ENCODE data around the gene HDAC4. TPM values are rescaled to one million over a fixed set of nuclear protein-coding genes. Genes with fewer than 3 reads are reported as not detected.

Gene HDAC4
- total and polyA plus RNA-seq, 9 donors = 7.0 to 74.0 (median 46.3) TPM

- Histone ChIP-seq H3K9me3 (peaks cover 0 to 4% of the 10 kb centered on the region in 2 donors), H3K27me3 (no peaks in the 10 kb centered on the region), H3K4me1 (ENCODE audit: insufficient read depth) (no peaks in the 10 kb centered on the region), H3K27ac (no peak overlapping the region), H3K4me3 (no peak overlapping the region), H3K36me3 (no peaks in the 10 kb centered on the region)
- intact Hi-C loops (cut with DNase I) = no loop called here
- peak in 1 of 5 donors; percentile 7 for DNase-seq
- TF ChIP-seq POLR2A (IDR thresholded peaks at IDR 0.05) (no peak), CTCF (IDR thresholded peaks at IDR 0.05) (no peak), EP300 (IDR thresholded peaks at IDR 0.05) (no peak)
- WGBS, 3 donors = 93 to 97% (median 97%) methylated on average over 22 of the region's 22 CpGs
Measured at GRCh38 chr2:239179851-239180371, 220.9 kb downstream of the HDAC4 start.

- TF ChIP-seq EP300 (IDR thresholded peaks at IDR 0.05) (no peak), POLR2A (IDR thresholded peaks at IDR 0.05) (no peak), CTCF (IDR thresholded peaks at IDR 0.05) (no peak)
- Histone ChIP-seq H3K4me1 (ENCODE audit: insufficient read depth) (no peaks in the 10 kb centered on the region), H3K27ac (no peak overlapping the region), H3K36me3 (no peaks in the 10 kb centered on the region), H3K27me3 (no peaks in the 10 kb centered on the region), H3K9me3 (peaks cover 0 to 5% of the 10 kb centered on the region in 2 donors), H3K4me3 (no peak overlapping the region)
- WGBS, 3 donors = 93 to 97% (median 94%) methylated on average over 26 of the region's 26 CpGs
- intact Hi-C loops (cut with DNase I) = no loop called here
- peak in 3 of 5 donors; percentile 5 to 13 (median 13) for DNase-seq
Measured at GRCh38 chr2:239178954-239179353, 221.9 kb downstream of the HDAC4 start.

GRCh38 chr2:239178484-239178883 is 222.3 kb downstream of the HDAC4 start:
- DNase-seq = peak in 3 of 5 donors; percentile 5 to 11 (median 8)
- 94 to 97% (median 97%) methylated on average over 10 of the region's 10 CpGs for WGBS, 3 donors
- Histone ChIP-seq H3K27ac (no peak overlapping the region), H3K36me3 (no peaks in the 10 kb centered on the region), H3K9me3 (peaks cover 0 to 5% of the 10 kb centered on the region in 2 donors), H3K4me3 (no peak overlapping the region), H3K27me3 (no peaks in the 10 kb centered on the region), H3K4me1 (ENCODE audit: insufficient read depth) (no peaks in the 10 kb centered on the region)
- intact Hi-C loops (cut with DNase I) = no loop called here
- TF ChIP-seq POLR2A (IDR thresholded peaks at IDR 0.05) (no peak), CTCF (IDR thresholded peaks at IDR 0.05) (no peak), EP300 (IDR thresholded peaks at IDR 0.05) (no peak)

GRCh38 chr2:239177908-239178307 is 222.9 kb downstream of the HDAC4 start:
- Histone ChIP-seq H3K9me3 (peaks cover 0 to 5% of the 10 kb centered on the region in 2 donors), H3K36me3 (no peaks in the 10 kb centered on the region), H3K4me1 (ENCODE audit: insufficient read depth) (no peaks in the 10 kb centered on the region), H3K27me3 (no peaks in the 10 kb centered on the region), H3K27ac (no peak overlapping the region), H3K4me3 (no peak overlapping the region)
- intact Hi-C loops (cut with DNase I) = no loop called here
- no peak for TF ChIP-seq CTCF (IDR thresholded peaks at IDR 0.05)
- no peak for TF ChIP-seq POLR2A (IDR thresholded peaks at IDR 0.05)
- WGBS, 3 donors = 97 to 98% (median 98%) methylated on average over 17 of the region's 17 CpGs
- peak in 2 of 5 donors; percentile 11 to 24 for DNase-seq
